A673 (cell line): ENCODE results near the gene LRTM2. TPM values are rescaled to one million over a fixed set of nuclear protein-coding genes. Genes with fewer than 3 reads are reported as not detected.

Experiments
- BruUV-seq: library from RNA; stranded (reverse); fragments of 400-500 nt; replicated peaks from 2 replicates; lab custom pipeline; 2021; lab: Mats Ljungman, UMichigan
- CTCF ChIA-PET: fragments of 300-600 bp; sonication (Branson Sonifier 250); formaldehyde crosslinking; loops from one replicate; lab custom pipeline; 2022; ENCODE audit warnings: antibody characterized with exemption; lab: Charles Lee
- POLR2A ChIA-PET: fragments of 300-600 bp; sonication (Branson Sonifier 250); formaldehyde crosslinking; loops from one replicate; lab custom pipeline; 2022; ENCODE audit warnings: antibody characterized with exemption; ENCODE audit not compliant: low non-redundant PET; lab: Charles Lee
- DNase-seq: peaks from one replicate; pipeline ENCODE4 v3.0.0-alpha.2; 2015; ENCODE audit warnings: low spot score
- H3K27ac ChIP-seq: fragments of 200-600 bp; sonication (generic); 2 replicates; pipeline ENCODE4 v1.5.1; 2016; ENCODE audit warnings: mixed run types, low read depth, mild to moderate bottlenecking, mixed read lengths, antibody characterized with exemption, low read length; ENCODE audit not compliant: poor library complexity, severe bottlenecking
- H3K27me3 ChIP-seq: fragments of 200-600 bp; sonication (generic); replicated peaks from 2 replicates; pipeline ENCODE4 v1.6.1; 2017; ENCODE audit warnings: mixed run types, low read depth, mild to moderate bottlenecking, mixed read lengths, antibody characterized with exemption, low read length; ENCODE audit not compliant: insufficient read depth, poor library complexity
- H3K36me3 ChIP-seq: fragments of 200-600 bp; sonication (generic); 2 replicates; pipeline ENCODE4 v1.6.1; 2016; ENCODE audit warnings: mixed run types, mild to moderate bottlenecking, mixed read lengths, antibody characterized with exemption, low read length; ENCODE audit not compliant: insufficient read depth, poor library complexity, severe bottlenecking
- H3K4me1 ChIP-seq: fragments of 200-600 bp; sonication (generic); 2 replicates; pipeline ENCODE4 v1.6.1; 2017; ENCODE audit warnings: mixed run types, mild to moderate bottlenecking, mixed read lengths, antibody characterized with exemption, low read length; ENCODE audit not compliant: insufficient read depth, poor library complexity, severe bottlenecking
- H3K4me3 ChIP-seq: fragments of 200-600 bp; sonication (generic); 2 replicates; pipeline ENCODE4 v1.5.1; 2016; ENCODE audit warnings: low read depth, mixed run types, mild to moderate bottlenecking, mixed read lengths, low read length; ENCODE audit not compliant: poor library complexity, severe bottlenecking
- H3K9me3 ChIP-seq: fragments of 200-600 bp; sonication (generic); 2 replicates; pipeline ENCODE4 v1.6.1; 2016; ENCODE audit warnings: mixed run types, low read depth, mild to moderate bottlenecking, mixed read lengths, antibody characterized with exemption, low read length; ENCODE audit not compliant: poor library complexity, severe bottlenecking
- CTCF ChIP-seq: fragments of 300-800, 200-600 bp; sonication (generic); conservative IDR thresholded peaks from 2 replicates; pipeline ENCODE4 v1.5.1; 2017; ENCODE audit warnings: low read depth, mild to moderate bottlenecking, antibody characterized with exemption, low read length, moderate library complexity, mixed read lengths
- EZH2 ChIP-seq: fragments of 200-600 bp; sonication (generic); IDR thresholded peaks from 2 replicates; pipeline ENCODE4 v1.6.1; 2017; ENCODE audit warnings: borderline replicate concordance, low read depth, mild to moderate bottlenecking, mixed read lengths, antibody characterized with exemption, low read length; ENCODE audit not compliant: poor library complexity, severe bottlenecking
- intact Hi-C: fragments of 100-400 bp; cut with micrococcal nuclease; formaldehyde crosslinking; loops from one replicate; pipeline ENCODE4 v1.10.0; 2022; ENCODE audit not compliant: unreplicated experiment
- total RNA-seq: library from RNA; stranded (reverse); gene quantifications from 2 replicates; pipeline ENCODE4 v1.2.3, GENCODE V29; 2021

LRTM2 gene
- total RNA-seq, 1 experiment from 2014 or later = not detected

- intact Hi-C loops = no loop called here
- H3K36me3 ChIP-seq = no peaks in the 10 kb centered on the region
- no TSS peak for BruUV-seq
- H3K27me3 ChIP-seq = peaks cover 18% of the 10 kb centered on the region
- H3K4me3 ChIP-seq = no peak overlapping the region
- DNase-seq = no peak
- ChIA-PET POLR2A (no interaction called here), CTCF (interaction anchor here (0.5 to 0.6 kb wide), 2 partner anchors 187 to 761 kb away, joined by 4 to 7 read pairs; no protein-coding TSS in a partner anchor)
- H3K9me3 ChIP-seq = no peaks in the 10 kb centered on the region
- H3K4me1 ChIP-seq = no peaks in the 10 kb centered on the region
- no peak overlapping the region for H3K27ac ChIP-seq
- TF ChIP-seq EZH2 (no peak), CTCF (no peak)
These were observed 1.4 kb downstream of the LRTM2 start for GRCh38 chr12:1821805-1822204.

- TF ChIP-seq EZH2 = no peak
- TF ChIP-seq CTCF = no peak
- no peaks in the 10 kb centered on the region for H3K36me3 ChIP-seq
- H3K4me3 ChIP-seq = no peak overlapping the region
- H3K27me3 ChIP-seq = peaks cover 18% of the 10 kb centered on the region
- H3K4me1 ChIP-seq = no peaks in the 10 kb centered on the region
- ChIA-PET CTCF (no interaction called here), POLR2A (no interaction called here)
- no peak overlapping the region for H3K27ac ChIP-seq
- intact Hi-C loops = no loop called here
- no peaks in the 10 kb centered on the region for H3K9me3 ChIP-seq
- DNase-seq = no peak
- no TSS peak for BruUV-seq
These were observed 2.3 kb downstream of the LRTM2 start for GRCh38 chr12:1822699-1823098.

GRCh38 chr12:1823237-1823636, 2.9 kb downstream of the LRTM2 start:
- POLR2A ChIA-PET = no interaction called here
- TF ChIP-seq EZH2 (no peak), CTCF (no peak)
- intact Hi-C loops = no loop called here
- no TSS peak for BruUV-seq
- H3K36me3 ChIP-seq = no peaks in the 10 kb centered on the region
- no peak for DNase-seq
- H3K27me3 ChIP-seq = peaks cover 18% of the 10 kb centered on the region
- no peaks in the 10 kb centered on the region for H3K9me3 ChIP-seq
- CTCF ChIA-PET = no interaction called here
- H3K27ac ChIP-seq = no peak overlapping the region
- no peaks in the 10 kb centered on the region for H3K4me1 ChIP-seq
- H3K4me3 ChIP-seq = no peak overlapping the region
